Neural crest cell (in vitro differentiated cells): ENCODE data around the gene RPS27L. TPM values are rescaled to one million over a fixed set of nuclear protein-coding genes. Genes with fewer than 3 reads are reported as not detected.
"Not testable (repeated sequence)": the region's sequence is repeated elsewhere in the genome, so short reads cannot be mapped to it uniquely, and the experiment has no call there.

Experiments
- DNase-seq: peaks from one replicate; pipeline ENCODE4 v3.0.0; 2021; ENCODE audit warnings: low read depth, mixed read lengths, low spot score
- H3K27ac Mint-ChIP-seq: one replicate; pipeline ENCODE4 v1.8.0; 2021; ENCODE audit warnings: mild to moderate bottlenecking, mixed read lengths; ENCODE audit not compliant: unreplicated experiment
- H3K27me3 Mint-ChIP-seq: 2 replicates; pipeline ENCODE4 v1.8.0; 2021; ENCODE audit warnings: low read depth, mild to moderate bottlenecking, mixed read lengths
- H3K36me3 Mint-ChIP-seq: 2 replicates; pipeline ENCODE4 v1.8.0; 2021; ENCODE audit warnings: low read depth, mild to moderate bottlenecking, mixed read lengths
- H3K4me1 Mint-ChIP-seq: 2 replicates; pipeline ENCODE4 v1.8.0; 2021; ENCODE audit warnings: mixed read lengths
- H3K4me3 Mint-ChIP-seq: one replicate; pipeline ENCODE4 v1.8.0; 2021; ENCODE audit warnings: mild to moderate bottlenecking, mixed read lengths
- H3K9me3 Mint-ChIP-seq: 2 replicates; pipeline ENCODE4 v1.8.0; 2021; ENCODE audit warnings: mixed read lengths
- total RNA-seq: library from RNA; stranded (reverse); gene quantifications from 2 replicates; pipeline ENCODE4 v1.2.1, GENCODE V29; 2021
- TF ChIP-seq, protein P1 (sequence below): fragments of 200-600 bp; sonication (generic); conservative IDR thresholded peaks from 2 replicates; pipeline ENCODE4 v1.5.0; 2021; ENCODE audit warnings: antibody characterized with exemption, mild to moderate bottlenecking

Gene RPS27L
- total RNA-seq, 1 donor from 2014 or later: 86.6 TPM

DNA sequence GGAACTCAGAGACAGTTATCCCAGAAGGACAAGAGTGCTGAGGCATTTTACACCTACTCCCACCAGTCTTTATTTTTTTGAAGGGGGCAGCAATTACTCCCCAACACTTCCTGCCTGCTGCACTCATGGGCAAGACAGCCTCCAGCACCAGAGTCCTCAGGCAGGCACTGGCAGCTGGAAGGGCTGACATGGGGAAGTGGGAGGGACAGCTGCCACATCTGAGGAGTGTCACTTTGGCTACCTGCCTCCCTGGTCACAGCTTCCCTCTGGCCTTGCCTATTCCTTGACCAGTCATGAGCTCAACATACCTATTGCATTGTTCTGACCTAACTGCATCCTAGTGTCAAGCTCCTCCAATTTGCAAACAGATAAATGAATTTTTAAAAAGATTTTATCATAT lies 45.8 kb downstream of the RPS27L start:
- Mint-ChIP-seq H3K27me3 (no peaks in the 10 kb centered on the region), H3K36me3 (no peaks in the 10 kb centered on the region), H3K4me1 (no peaks in the 10 kb centered on the region), H3K27ac (no peak overlapping the region), H3K9me3 (no peaks in the 10 kb centered on the region), H3K4me3 (no peak overlapping the region)
- TF ChIP-seq, protein P1, sequence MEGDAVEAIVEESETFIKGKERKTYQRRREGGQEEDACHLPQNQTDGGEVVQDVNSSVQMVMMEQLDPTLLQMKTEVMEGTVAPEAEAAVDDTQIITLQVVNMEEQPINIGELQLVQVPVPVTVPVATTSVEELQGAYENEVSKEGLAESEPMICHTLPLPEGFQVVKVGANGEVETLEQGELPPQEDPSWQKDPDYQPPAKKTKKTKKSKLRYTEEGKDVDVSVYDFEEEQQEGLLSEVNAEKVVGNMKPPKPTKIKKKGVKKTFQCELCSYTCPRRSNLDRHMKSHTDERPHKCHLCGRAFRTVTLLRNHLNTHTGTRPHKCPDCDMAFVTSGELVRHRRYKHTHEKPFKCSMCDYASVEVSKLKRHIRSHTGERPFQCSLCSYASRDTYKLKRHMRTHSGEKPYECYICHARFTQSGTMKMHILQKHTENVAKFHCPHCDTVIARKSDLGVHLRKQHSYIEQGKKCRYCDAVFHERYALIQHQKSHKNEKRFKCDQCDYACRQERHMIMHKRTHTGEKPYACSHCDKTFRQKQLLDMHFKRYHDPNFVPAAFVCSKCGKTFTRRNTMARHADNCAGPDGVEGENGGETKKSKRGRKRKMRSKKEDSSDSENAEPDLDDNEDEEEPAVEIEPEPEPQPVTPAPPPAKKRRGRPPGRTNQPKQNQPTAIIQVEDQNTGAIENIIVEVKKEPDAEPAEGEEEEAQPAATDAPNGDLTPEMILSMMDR: no peak
- DNase-seq: no peak

DNA sequence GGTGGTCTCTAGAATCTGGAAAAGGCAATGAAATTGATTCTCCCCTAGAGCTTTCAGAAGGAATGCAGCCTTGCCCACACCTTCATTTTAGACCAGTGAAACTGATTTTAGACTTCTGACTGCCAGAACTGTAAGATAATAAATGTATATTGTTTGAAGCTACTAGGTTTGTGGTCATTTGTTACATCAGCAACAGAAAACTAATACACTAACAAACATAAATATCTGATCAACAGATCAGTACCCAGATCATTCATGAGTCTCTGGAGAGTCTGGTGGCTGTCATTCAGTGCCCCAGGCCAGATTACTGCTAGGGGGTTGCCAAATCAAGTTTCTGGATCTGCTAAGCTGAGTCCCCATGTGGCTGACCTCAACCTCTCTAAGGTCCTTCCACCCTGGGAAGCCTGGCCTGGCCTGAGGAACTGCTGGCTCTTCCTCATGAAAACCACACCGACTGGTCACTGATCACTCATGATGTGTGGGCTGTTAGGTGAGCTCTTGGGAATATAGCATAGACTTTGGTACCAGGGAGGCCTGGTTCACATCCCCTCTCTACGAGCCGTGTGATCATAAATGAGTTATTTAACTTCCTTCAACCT lies 46.8 kb downstream of the RPS27L start:
- Mint-ChIP-seq H3K36me3 (no peaks in the 10 kb centered on the region), H3K27me3 (no peaks in the 10 kb centered on the region), H3K27ac (no peak overlapping the region), H3K4me1 (no peaks in the 10 kb centered on the region), H3K9me3 (no peaks in the 10 kb centered on the region), H3K4me3 (no peak overlapping the region)
- no peak for DNase-seq
- TF ChIP-seq, protein P1: no peak

DNA sequence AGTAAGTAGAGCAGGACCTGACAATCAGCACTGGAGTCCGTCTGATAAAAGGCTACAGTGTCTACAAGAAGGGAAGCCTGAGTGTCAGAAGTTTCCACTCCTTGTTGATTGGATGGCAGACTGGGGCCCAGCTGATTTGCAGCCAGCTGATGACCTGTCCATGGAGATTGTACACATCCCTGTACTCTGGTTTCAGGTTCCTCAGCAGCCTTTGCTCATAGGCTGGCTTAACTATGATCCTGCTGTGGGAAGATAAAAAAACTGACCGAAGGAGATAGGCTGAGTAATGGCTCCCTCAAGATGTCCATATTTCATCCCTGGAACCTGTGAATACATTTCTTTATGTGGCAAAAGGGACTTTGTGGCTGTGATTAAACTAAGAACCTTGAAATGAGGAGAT lies 47.4 kb downstream of the RPS27L start:
- Mint-ChIP-seq H3K27me3 (no peaks in the 10 kb centered on the region), H3K27ac (no peak overlapping the region), H3K36me3 (no peaks in the 10 kb centered on the region), H3K9me3 (peaks cover 4% of the 10 kb centered on the region), H3K4me3 (no peak overlapping the region), H3K4me1 (no peaks in the 10 kb centered on the region)
- TF ChIP-seq, protein P1: no peak
- no peak for DNase-seq

DNA sequence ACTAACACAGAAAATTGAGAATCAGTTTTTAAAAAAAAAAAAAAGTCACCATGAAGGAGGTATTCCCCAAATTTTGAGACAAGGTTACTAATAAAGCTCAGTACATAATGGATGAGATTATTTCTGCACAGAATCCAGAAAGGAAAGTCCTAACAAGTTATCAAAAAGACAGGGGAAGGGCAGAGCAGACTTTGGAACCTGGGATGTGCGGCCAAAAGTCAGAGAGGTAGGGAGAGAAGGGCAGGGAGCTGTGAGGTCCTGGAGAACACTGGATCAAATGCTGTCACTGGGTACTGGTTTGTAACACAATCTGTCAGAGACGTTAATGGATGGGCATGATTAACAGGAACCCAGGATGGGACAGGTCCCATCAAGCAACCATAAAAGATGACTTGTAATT lies 47.8 kb downstream of the RPS27L start:
- no peak for DNase-seq
- peaks cover 4% of the 10 kb centered on the region for H3K9me3 Mint-ChIP-seq
- H3K27me3 Mint-ChIP-seq: no peaks in the 10 kb centered on the region
- no peaks in the 10 kb centered on the region for H3K36me3 Mint-ChIP-seq
- no peak overlapping the region for H3K27ac Mint-ChIP-seq
- no peaks in the 10 kb centered on the region for H3K4me1 Mint-ChIP-seq
- no peak overlapping the region for H3K4me3 Mint-ChIP-seq
- TF ChIP-seq, protein P1: no peak

DNA sequence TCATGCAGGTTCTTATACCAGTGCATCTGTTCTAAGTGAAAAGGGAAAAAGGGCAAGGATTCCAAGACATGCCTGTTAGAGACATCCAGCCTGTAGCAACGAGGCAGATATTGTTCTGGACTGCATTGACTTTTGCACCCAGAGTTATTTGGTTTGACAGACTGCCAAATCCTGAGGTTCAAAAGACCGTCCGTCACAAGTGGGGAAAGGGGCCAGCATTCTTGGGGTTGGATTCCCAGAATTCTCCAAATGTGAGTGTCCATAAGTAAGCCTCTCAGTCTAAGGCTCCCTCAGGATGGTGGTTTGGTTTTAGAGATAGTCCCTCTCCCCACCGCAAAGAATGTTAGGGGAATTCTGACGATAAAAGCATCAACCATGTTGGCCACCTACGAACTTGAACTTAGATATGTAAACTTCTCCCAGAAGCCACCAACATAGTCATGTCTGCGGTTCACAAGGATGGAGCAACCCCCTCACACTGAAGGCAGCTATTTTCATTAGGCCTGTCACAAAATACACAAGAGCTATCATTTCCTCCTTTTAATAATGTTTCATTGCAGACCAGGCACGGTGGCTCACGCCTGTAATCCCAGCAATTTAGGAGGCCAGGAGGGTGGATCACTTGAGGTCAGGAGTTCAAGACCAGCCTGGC lies 49.3 kb downstream of the RPS27L start:
- TF ChIP-seq, protein P1: no peak
- Mint-ChIP-seq H3K9me3 (peaks cover 4% of the 10 kb centered on the region), H3K36me3 (no peaks in the 10 kb centered on the region), H3K4me3 (no peak overlapping the region), H3K4me1 (no peaks in the 10 kb centered on the region), H3K27ac (no peak overlapping the region), H3K27me3 (no peaks in the 10 kb centered on the region)
- no peak for DNase-seq

DNA sequence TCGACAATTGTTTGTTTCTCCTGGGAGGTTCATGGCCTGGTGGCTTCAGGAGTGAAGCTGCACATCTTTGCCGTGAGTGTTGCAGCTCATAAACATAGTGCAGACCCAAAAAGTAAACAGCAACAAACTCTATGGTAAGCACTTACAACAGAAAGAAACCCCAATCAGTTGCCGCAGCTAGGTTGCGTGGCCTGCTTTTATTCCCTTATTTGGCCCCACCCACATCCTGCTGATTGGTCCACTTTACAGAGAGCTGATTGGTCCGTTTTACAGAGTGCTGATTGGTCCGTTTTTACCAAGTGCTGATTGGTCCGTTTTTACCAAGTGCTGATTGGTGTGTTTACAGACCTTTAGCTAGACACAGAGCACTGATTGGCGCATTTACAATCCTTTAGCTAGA lies 51.9 kb downstream of the RPS27L start:
- not testable (repeated sequence) for H3K36me3 Mint-ChIP-seq, H3K4me3 Mint-ChIP-seq, H3K4me1 Mint-ChIP-seq, H3K27ac Mint-ChIP-seq, DNase-seq, H3K9me3 Mint-ChIP-seq, H3K27me3 Mint-ChIP-seq
